Heart left ventricle (tissue), 16 donors: ENCODE measurements around the gene PLEKHM2. TPM values are rescaled to one million over a fixed set of nuclear protein-coding genes. Genes with fewer than 3 reads are reported as not detected.
"Not testable (repeated sequence)": the region's sequence is repeated elsewhere in the genome, so short reads cannot be mapped to it uniquely, and the experiment has no call there.

Source experiments
- ATAC-seq, 4 donors: fragments of 200-7000 bp; cut with Tn5 transposase; one replicate each; pipeline ENCODE4 v1.9.1; 2020 to 2022; ENCODE audit warnings: moderate library complexity in 4 of 4, mild to moderate bottlenecking in 3 of 4, moderate number of reproducible peaks in 1 of 4
- DNase-seq, 5 donors: peaks; one replicate each; pipeline ENCODE4 v3.0.0-alpha.2; 2020
- H3K27ac ChIP-seq, 12 donors: fragments of 200-600 bp; sonication (generic) in 4 of 12; one replicate each; pipeline versions ENCODE4 v1.5.0 to v1.8.0; 2016 to 2022; ENCODE audit warnings: mild to moderate bottlenecking in 2 of 12
- H3K27me3 ChIP-seq, 9 donors: fragments of 200-600 bp; sonication (generic) in 2 of 9; one replicate each; pipeline versions ENCODE4 v1.5.1 to v1.8.0; 2016 to 2022; ENCODE audit warnings: mild to moderate bottlenecking in 3 of 9
- H3K36me3 ChIP-seq, 9 donors: fragments of 200-600 bp; sonication (generic) in 2 of 9; one replicate each; pipeline versions ENCODE4 v1.5.0 to v1.8.0; 2018 to 2022; ENCODE audit warnings: mild to moderate bottlenecking in 2 of 9
- H3K4me1 ChIP-seq, 12 donors: fragments of 200-600 bp; sonication (generic) in 4 of 12; one replicate each; pipeline versions ENCODE4 v1.5.0 to v1.8.0; 2016 to 2022; ENCODE audit warnings: mild to moderate bottlenecking in 3 of 12
- H3K4me3 ChIP-seq, 12 donors: fragments of 200-600 bp; sonication (generic) in 4 of 12; one replicate each; pipeline versions ENCODE4 v1.5.0 to v1.8.0; 2017 to 2022; ENCODE audit warnings: mild to moderate bottlenecking in 9 of 12, moderate library complexity in 4 of 12
- H3K9me3 ChIP-seq, 12 donors: fragments of 200-600 bp; sonication (generic) in 4 of 12; one replicate each; pipeline versions ENCODE4 v1.5.0 to v1.8.0; 2016 to 2022; ENCODE audit warnings: mild to moderate bottlenecking in 1 of 12
- CTCF ChIP-seq, 12 donors: fragments of 200-600 bp; sonication (generic) in 4 of 12; IDR thresholded peaks; one replicate each; pipeline versions ENCODE4 v1.5.0 to v1.8.0; 2018 to 2022; ENCODE audit warnings: antibody characterized with exemption in 12 of 12, mild to moderate bottlenecking in 5 of 12
- POLR2A ChIP-seq, 2 donors: fragments of 450-650 bp; IDR thresholded peaks; one replicate each; pipeline ENCODE4 v1.6.1; 2017; ENCODE audit warnings: antibody characterized with exemption in 2 of 2, mild to moderate bottlenecking in 2 of 2, moderate library complexity in 2 of 2
- WGBS, 4 donors: extraction: QIAGEN DNeasy Blood & Tissue Kit in 2 of 4; methylation state at CpG; one replicate each; pipeline versions ENCODE4 v1.1.5 to v1.1.7; 2013 to 2018; 5-methylcytosine and 5-hydroxymethylcytosine counted together
- intact Hi-C, 10 donors: fragments of 100-400 bp; cut with DNase I; formaldehyde crosslinking; loops; one replicate each; pipeline versions ENCODE4 v1.11.1 to v1.14.2; 2022
- polyA plus RNA-seq, 2 donors: library from polyadenylated mRNA; stranded (reverse); fragments of 200-250 nt; gene quantifications; one replicate each; pipeline ENCODE4 v1.2.3, GENCODE V29; 2013
- total RNA-seq, 9 donors: library from RNA; depleted of rRNA in 2 of 9; stranded (reverse); fragments of >200 nt in 2 of 9; fragmentation: NEBNext Ultra II Directional in 3 of 9; extraction: Animal tissue kit (Norgen Biotek cat#: 25700) in 3 of 9; gene quantifications; one replicate each; pipeline versions ENCODE4 v1.1.0 to v1.2.4, GENCODE V29; 2016 to 2023
- donor health status: ischemic (EF 13 %, LVEDD 7.1; RV severe dilation, severe dysfunction).
- donor health status: healthy with polysubstance abuse.
- donor health status: DM: no; HTN: yes; CAD: no.
- donor health status: DM: no; HTN: no; CAD: no.
- donor health status: ischemic (EF 25% LVEDD 6.9; RV normal size, moderate dysfunction).
- donor health status: ischemic (EF 25% LVEDD 5.7; RV mildly dilated, moderate dysfunction).
- donor health status: healthy.
- donor health status: DM: yes; HTN: yes; CAD: no.
- donor health status: ischemic (EF 35%, LVEDD 5.7; RV mildly dilated, moderate dysfunction).
- donor health status: nonischemic (EF 11% LVEDD 7.7; RV severe dilation, severe dysfunction).
- donor health status: DM: yes; HTN: yes; CAD: no.
- donor health status: PGD.
- donor health status: ischemic (EF 29% LVEDD 5.4; RV normal size, mild dysfunction).
- donor health status: nonischemic (EF 23%, LVEDD 6.1; RV moderate dilation, normal function).

The PLEKHM2 gene
- total and polyA plus RNA-seq, 11 donors = 69.9 to 150 (median 84.4) TPM

- H3K27ac ChIP-seq = no peak overlapping the region
Measured at GRCh38 chr1:15639262-15639661, 44.9 kb upstream of the PLEKHM2 start.

GRCh38 chr1:15639931-15640330, 44.2 kb upstream of the PLEKHM2 start:
- TF ChIP-seq POLR2A (IDR thresholded peaks at IDR 0.05) (no peak), CTCF (IDR thresholded peaks at IDR 0.05) (no peak)
- Histone ChIP-seq H3K9me3 (no peaks in the 10 kb centered on the region), H3K27ac (no peak overlapping the region), H3K36me3 (peaks cover 0 to 97% (median 89%) of the 10 kb centered on the region in 9 donors), H3K4me3 (no peak overlapping the region), H3K27me3 (no peaks in the 10 kb centered on the region), H3K4me1 (no peaks in the 10 kb centered on the region)
- WGBS, 4 donors = 89 to 90% (median 89%) methylated on average over 4 of the region's 4 CpGs
- intact Hi-C loops = no loop called here
- ATAC-seq (no peak), DNase-seq (no peak)

More at GRCh38 chr1:15639262-15639661, 44.9 kb upstream of the PLEKHM2 start:
- Histone ChIP-seq H3K4me1 (no peaks in the 10 kb centered on the region), H3K4me3 (no peak overlapping the region), H3K27me3 (no peaks in the 10 kb centered on the region), H3K9me3 (no peaks in the 10 kb centered on the region), H3K36me3 (peaks cover 0 to 97% (median 90%) of the 10 kb centered on the region in 9 donors)
- intact Hi-C loops = no loop called here
- DNase-seq (no peak), ATAC-seq (no peak)
- TF ChIP-seq CTCF (IDR thresholded peaks at IDR 0.05) (no peak), POLR2A (IDR thresholded peaks at IDR 0.05) (no peak)

- Histone ChIP-seq H3K27me3 (no peaks in the 10 kb centered on the region), H3K4me1 (no peaks in the 10 kb centered on the region), H3K9me3 (no peaks in the 10 kb centered on the region), H3K36me3 (peaks cover 0 to 97% (median 89%) of the 10 kb centered on the region in 9 donors), H3K27ac (no peak overlapping the region), H3K4me3 (no peak overlapping the region)
- WGBS, 4 donors = 88 to 91% (median 90%) methylated on average over 3 of the region's 3 CpGs
- no peak for ATAC-seq
- DNase-seq = no peak
- intact Hi-C loops = no loop called here
- TF ChIP-seq POLR2A (IDR thresholded peaks at IDR 0.05) = no peak
- TF ChIP-seq CTCF (IDR thresholded peaks at IDR 0.05) = no peak
Measured at GRCh38 chr1:15640667-15641066, 43.5 kb upstream of the PLEKHM2 start.

- H3K4me1 ChIP-seq = no peaks in the 10 kb centered on the region
- H3K27me3 ChIP-seq = no peaks in the 10 kb centered on the region
- H3K4me3 ChIP-seq = no peak overlapping the region
- no peak overlapping the region for H3K27ac ChIP-seq
- intact Hi-C loops = loop anchor here in 1 of 10 donors (10.0 kb wide), 1 partner anchor 75 kb away; no protein-coding TSS in a partner anchor
- DNase-seq (no peak), ATAC-seq (no peak)
- WGBS, 4 donors = 96 to 100% (median 99%) methylated on average over 1 of the region's 1 CpG
- no peaks in the 10 kb centered on the region for H3K9me3 ChIP-seq
- peaks cover 0 to 95% (median 87%) of the 10 kb centered on the region in 9 donors for H3K36me3 ChIP-seq
- no peak for TF ChIP-seq POLR2A (IDR thresholded peaks at IDR 0.05)
Measured at GRCh38 chr1:15649937-15650336, 34.2 kb upstream of the PLEKHM2 start.

GRCh38 chr1:15650433-15650832, 33.7 kb upstream of the PLEKHM2 start:
- ATAC-seq = no peak

GRCh38 chr1:15652130-15652529, 32.0 kb upstream of the PLEKHM2 start:
- not testable (repeated sequence) for DNase-seq, H3K4me3 ChIP-seq

More at GRCh38 chr1:15650433-15650832, 33.7 kb upstream of the PLEKHM2 start:
- no peak for TF ChIP-seq CTCF (IDR thresholded peaks at IDR 0.05)
- TF ChIP-seq POLR2A (IDR thresholded peaks at IDR 0.05) = no peak
- WGBS, 4 donors = 83 to 93% (median 86%) methylated on average over 2 of the region's 2 CpGs
- Histone ChIP-seq H3K4me1 (no peaks in the 10 kb centered on the region), H3K36me3 (peaks cover 0 to 95% (median 87%) of the 10 kb centered on the region in 9 donors), H3K27me3 (no peaks in the 10 kb centered on the region), H3K9me3 (no peaks in the 10 kb centered on the region), H3K4me3 (no peak overlapping the region), H3K27ac (no peak overlapping the region)
- no peak for DNase-seq
- intact Hi-C loops = loop anchor here in 1 of 10 donors (10.0 kb wide), 1 partner anchor 76 kb away; no protein-coding TSS in a partner anchor

More at GRCh38 chr1:15652130-15652529, 32.0 kb upstream of the PLEKHM2 start:
- peaks cover 0 to 13% (median 3%) of the 10 kb centered on the region in 12 donors for H3K4me1 ChIP-seq
- ATAC-seq, H3K27ac ChIP-seq, H3K27me3 ChIP-seq, H3K9me3 ChIP-seq: not testable (repeated sequence)
- intact Hi-C loops = loop anchor here in 1 of 10 donors (10.0 kb wide), 1 partner anchor 77 kb away; no protein-coding TSS in a partner anchor
- WGBS, 4 donors = 87 to 99% (median 97%) methylated on average over 6 of the region's 6 CpGs
- peaks cover 0 to 95% (median 88%) of the 10 kb centered on the region in 9 donors for H3K36me3 ChIP-seq
